ENCODE measurements around the gene NSL1. TPM values are rescaled to one million over a fixed set of nuclear protein-coding genes. Genes with fewer than 3 reads are reported as not detected.

NSL1 gene
- total and polyA plus RNA-seq, 9 of the 15 experiments (the other 6 are each of a cell fraction or from before 2014, with no cell fraction given), result 53.5 to 108 (median 59.1) TPM

GRCh38 chr1:212774584-212774983, 17.0 kb downstream of the NSL1 start (continued):
- no peak for TF ChIP-seq HNRNPH1 (optimal IDR thresholded peaks at IDR 0.05; ENCODE audit: low read depth, low read length)
- TF ChIP-seq MAFG (tag; conservative IDR thresholded peaks at IDR 0.05), result peak; percentile 98
- TF ChIP-seq SMARCC2 (IDR thresholded peaks at IDR 0.05; ENCODE audit: low read depth), result no peak
- no peak for TF ChIP-seq MTA2 (IDR thresholded peaks at IDR 0.05; ENCODE audit: low read depth)
- TF ChIP-seq AFF1 (IDR thresholded peaks at IDR 0.05; ENCODE audit: low read depth in 1 of 2, partially characterized antibody in 2 of 2), result no peak
- no peak; the same call in 1 of the 2 replicates for TF ChIP-seq CHAMP1 (IDR thresholded peaks at IDR 0.05)
- no peak for TF ChIP-seq TEAD4 (IDR thresholded peaks at IDR 0.05; ENCODE audit: low read length)
- TF ChIP-seq TEAD4 (CRISPR knock-in tag; IDR thresholded peaks at IDR 0.05; ENCODE audit: borderline replicate concordance), result no peak
- TF ChIP-seq DDX20 (tag; IDR thresholded peaks at IDR 0.05; ENCODE audit: low read depth), result no peak
- no peak for TF ChIP-seq NFXL1 (CRISPR knock-in tag; IDR thresholded peaks at IDR 0.05)
- no peak for TF ChIP-seq POLR3G (IDR thresholded peaks at IDR 0.05; ENCODE audit: extremely low read depth, insufficient read length, insufficient replicate concordance)
- TF ChIP-seq HDAC3 (IDR thresholded peaks at IDR 0.05; ENCODE audit: borderline replicate concordance, partially characterized antibody), result no peak
- TF ChIP-seq HNRNPL (IDR thresholded peaks at IDR 0.05; ENCODE audit: low read depth, low read length), result no peak
- no peak for TF ChIP-seq IFI16 (CRISPR knock-in tag; IDR thresholded peaks at IDR 0.05)
- no peak for TF ChIP-seq TSC22D4 (tag; IDR thresholded peaks at IDR 0.05)
- 0 out of 2 replicates have a peak, but pooled peaks have one; percentile 12 for TF ChIP-seq EP400 (IDR thresholded peaks at IDR 0.05)
- no peak for TF ChIP-seq PHF8 (IDR thresholded peaks at IDR 0.05; ENCODE audit: borderline replicate concordance, low read length)
- TF ChIP-seq ZNF143 (CRISPR knock-in tag; IDR thresholded peaks at IDR 0.05), result no peak
- TF ChIP-seq SIRT6 (IDR thresholded peaks at IDR 0.05; ENCODE audit: low read depth, low read length), result no peak
- no peak for TF ChIP-seq TARDBP (IDR thresholded peaks at IDR 0.05)
- TF ChIP-seq ZNF121 (CRISPR knock-in tag; conservative IDR thresholded peaks at IDR 0.05), result no peak
- TF ChIP-seq MAFF (IDR thresholded peaks at IDR 0.05; ENCODE audit: low read length), result peak; percentile 96

Measured in K562 (cell line).